Astrocyte (in vitro differentiated cells and primary cell): ENCODE measurements around the gene HACD4. TPM values are rescaled to one million over a fixed set of nuclear protein-coding genes. Genes with fewer than 3 reads are reported as not detected.
A peak's percentile ranks its signal among the peaks of the same experiment; 100 is the strongest.

Experiments used
- DNase-seq: peaks from one replicate; pipeline ENCODE4 v3.0.0-alpha.2; 2010; ENCODE audit warnings: low read depth
- FAIRE-seq: peaks from 2 replicates; lab custom pipeline; 2011; peaks lifted over from hg19 to GRCh38; lab: Jason Lieb, UNC
- H2AFZ ChIP-seq: 2 replicates; pipeline ENCODE4 v1.6.0; 2012; ENCODE audit warnings: low read depth, low read length, inconsistent platforms
- H3K27ac ChIP-seq: 2 replicates; pipeline ENCODE4 v1.5.1; 2011; ENCODE audit warnings: low read depth, low read length, inconsistent platforms
- H3K27me3 ChIP-seq: 2 replicates; pipeline ENCODE4 v1.6.0; 2011; ENCODE audit warnings: low read length, inconsistent platforms; ENCODE audit not compliant: insufficient read depth
- H3K36me3 ChIP-seq: 2 replicates; pipeline ENCODE4 v1.5.1; 2011; ENCODE audit warnings: low read length, inconsistent platforms; ENCODE audit not compliant: insufficient read depth
- H3K4me1 ChIP-seq: 2 replicates; pipeline ENCODE4 v1.5.1; 2011; ENCODE audit warnings: low read length, inconsistent platforms; ENCODE audit not compliant: insufficient read depth
- H3K4me2 ChIP-seq: 2 replicates; pipeline ENCODE4 v1.6.0; 2012; ENCODE audit warnings: low read length, inconsistent platforms
- H3K4me3 ChIP-seq: 2 replicates; pipeline ENCODE4 v1.5.1; 2011; ENCODE audit warnings: low read depth, mild to moderate bottlenecking, low read length, inconsistent platforms; ENCODE audit not compliant: insufficient read depth
- H3K79me2 ChIP-seq: 2 replicates; pipeline ENCODE4 v1.6.0; 2012; ENCODE audit warnings: mild to moderate bottlenecking, low read length, inconsistent platforms; ENCODE audit not compliant: insufficient read depth
- H3K9ac ChIP-seq: 2 replicates; pipeline ENCODE4 v1.6.0; 2012; ENCODE audit warnings: mild to moderate bottlenecking, low read length, inconsistent platforms
- H3K9me3 ChIP-seq: 2 replicates; pipeline ENCODE4 v1.5.1; 2012; ENCODE audit warnings: low read depth, mild to moderate bottlenecking, low read length, inconsistent platforms; ENCODE audit not compliant: insufficient read depth
- H4K20me1 ChIP-seq: 2 replicates; pipeline ENCODE4 v1.6.0; 2012; ENCODE audit warnings: low read length, inconsistent platforms; ENCODE audit not compliant: insufficient read depth
- H3K27ac Mint-ChIP-seq: one replicate; pipeline ENCODE4 v1.8.0; 2021; ENCODE audit warnings: mild to moderate bottlenecking, mixed read lengths; ENCODE audit not compliant: unreplicated experiment
- H3K27me3 Mint-ChIP-seq: one replicate; pipeline ENCODE4 v1.8.0; 2021; ENCODE audit warnings: low read depth, mixed read lengths; ENCODE audit not compliant: unreplicated experiment
- H3K36me3 Mint-ChIP-seq: one replicate; pipeline ENCODE4 v1.8.0; 2021; ENCODE audit warnings: low read depth, mixed read lengths; ENCODE audit not compliant: unreplicated experiment
- H3K4me1 Mint-ChIP-seq: one replicate; pipeline ENCODE4 v1.8.0; 2021; ENCODE audit warnings: low read depth, mixed read lengths; ENCODE audit not compliant: unreplicated experiment
- H3K4me3 Mint-ChIP-seq: one replicate; pipeline ENCODE4 v1.8.0; 2021; ENCODE audit warnings: mild to moderate bottlenecking, moderate library complexity, mixed read lengths; ENCODE audit not compliant: unreplicated experiment
- H3K9me3 Mint-ChIP-seq: one replicate; pipeline ENCODE4 v1.8.0; 2021; ENCODE audit warnings: mild to moderate bottlenecking, mixed read lengths; ENCODE audit not compliant: unreplicated experiment
- EZH2 ChIP-seq: IDR thresholded peaks from 2 replicates; pipeline ENCODE4 v1.6.1; 2012; ENCODE audit warnings: mild to moderate bottlenecking, low read length, inconsistent platforms; ENCODE audit not compliant: insufficient read depth
- total RNA-seq: library from RNA; stranded (reverse); gene quantifications from 2 replicates; pipeline ENCODE4 v1.2.1, GENCODE V29; 2021
- TF ChIP-seq, protein P1 (sequence below): IDR thresholded peaks from 2 replicates; pipeline ENCODE4 v1.5.1; 2011; ENCODE audit warnings: low read depth, mild to moderate bottlenecking, inconsistent platforms, low read length, moderate library complexity; ENCODE audit not compliant: insufficient read depth

Gene HACD4
- total RNA-seq, 1 donor from 2014 or later = 2.1 TPM

DNA sequence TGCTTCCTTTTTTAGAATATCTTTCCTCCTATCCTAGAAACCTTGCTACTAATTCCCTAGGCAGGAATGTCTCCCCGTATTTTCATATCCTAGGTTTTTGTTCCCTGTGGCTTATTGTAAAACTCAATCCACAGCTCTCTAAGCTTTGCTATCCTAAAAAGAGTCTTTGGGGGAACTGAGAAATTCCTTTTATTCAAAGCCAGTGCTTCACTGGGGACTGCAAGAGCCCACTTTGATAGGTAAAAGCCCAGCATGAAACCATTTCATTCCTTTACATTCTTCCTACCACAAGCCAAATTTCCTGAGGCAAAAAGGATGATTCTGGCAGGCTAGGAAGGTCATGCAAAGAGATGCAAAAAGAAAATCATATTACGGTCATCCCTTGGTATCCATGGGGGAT, 5.8 kb upstream of the HACD4 start:
- Histone ChIP-seq H3K4me1 (no peaks in the 10 kb centered on the region), H4K20me1 (no peaks in the 10 kb centered on the region), H3K36me3 (no peaks in the 10 kb centered on the region), H3K9me3 (no peaks in the 10 kb centered on the region), H2AFZ (no peak overlapping the region), H3K4me3 (no peak overlapping the region), H3K27me3 (no peaks in the 10 kb centered on the region), H3K27ac (no peak overlapping the region), H3K9ac (no peak overlapping the region), H3K4me2 (no peak overlapping the region), H3K79me2 (no peaks in the 10 kb centered on the region)
- FAIRE-seq (no peak), DNase-seq (no peak)
- no peak overlapping the region for H3K27ac Mint-ChIP-seq
- H3K36me3 Mint-ChIP-seq = no peaks in the 10 kb centered on the region
- no peaks in the 10 kb centered on the region for H3K9me3 Mint-ChIP-seq
- no peak overlapping the region for H3K4me3 Mint-ChIP-seq
- TF ChIP-seq, protein P1, sequence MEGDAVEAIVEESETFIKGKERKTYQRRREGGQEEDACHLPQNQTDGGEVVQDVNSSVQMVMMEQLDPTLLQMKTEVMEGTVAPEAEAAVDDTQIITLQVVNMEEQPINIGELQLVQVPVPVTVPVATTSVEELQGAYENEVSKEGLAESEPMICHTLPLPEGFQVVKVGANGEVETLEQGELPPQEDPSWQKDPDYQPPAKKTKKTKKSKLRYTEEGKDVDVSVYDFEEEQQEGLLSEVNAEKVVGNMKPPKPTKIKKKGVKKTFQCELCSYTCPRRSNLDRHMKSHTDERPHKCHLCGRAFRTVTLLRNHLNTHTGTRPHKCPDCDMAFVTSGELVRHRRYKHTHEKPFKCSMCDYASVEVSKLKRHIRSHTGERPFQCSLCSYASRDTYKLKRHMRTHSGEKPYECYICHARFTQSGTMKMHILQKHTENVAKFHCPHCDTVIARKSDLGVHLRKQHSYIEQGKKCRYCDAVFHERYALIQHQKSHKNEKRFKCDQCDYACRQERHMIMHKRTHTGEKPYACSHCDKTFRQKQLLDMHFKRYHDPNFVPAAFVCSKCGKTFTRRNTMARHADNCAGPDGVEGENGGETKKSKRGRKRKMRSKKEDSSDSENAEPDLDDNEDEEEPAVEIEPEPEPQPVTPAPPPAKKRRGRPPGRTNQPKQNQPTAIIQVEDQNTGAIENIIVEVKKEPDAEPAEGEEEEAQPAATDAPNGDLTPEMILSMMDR = no peak
- TF ChIP-seq EZH2 = no peak
- H3K27me3 Mint-ChIP-seq = peaks cover 3% of the 10 kb centered on the region
- no peaks in the 10 kb centered on the region for H3K4me1 Mint-ChIP-seq

DNA sequence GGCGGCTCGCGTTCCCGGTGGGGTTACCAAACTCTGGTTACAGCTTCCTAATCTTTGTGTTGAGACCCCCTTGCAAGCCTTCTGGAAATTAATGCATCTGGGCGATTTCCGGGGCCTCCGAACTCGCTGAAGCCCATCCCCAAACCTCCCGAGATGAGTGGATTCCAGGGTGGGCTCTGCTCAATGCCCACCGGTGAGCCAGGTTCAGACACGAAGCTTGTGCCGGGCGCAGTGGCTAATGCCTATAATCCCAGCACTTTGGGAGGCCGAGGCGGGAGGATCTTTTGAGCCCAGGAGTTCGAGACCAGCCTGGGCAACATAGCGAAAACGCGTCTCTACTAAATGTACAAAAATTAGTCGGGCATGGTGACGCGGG, 356 bp upstream of the HACD4 start:
- Mint-ChIP-seq H3K27ac (no peak overlapping the region), H3K4me1 (peaks cover 10% of the 10 kb centered on the region), H3K27me3 (peaks cover 3% of the 10 kb centered on the region), H3K4me3 (peak overlapping the region; percentile 67), H3K36me3 (no peaks in the 10 kb centered on the region), H3K9me3 (no peaks in the 10 kb centered on the region)
- H3K9ac ChIP-seq = peak overlapping the region; percentile 39
- no peaks in the 10 kb centered on the region for H3K9me3 ChIP-seq
- peaks cover 17% of the 10 kb centered on the region for H3K4me1 ChIP-seq
- FAIRE-seq = no peak
- no peak overlapping the region for H3K27ac ChIP-seq
- no peak for DNase-seq
- TF ChIP-seq EZH2 = no peak
- TF ChIP-seq, protein P1 = no peak
- H3K4me2 ChIP-seq = peak overlapping the region; percentile 81
- H3K4me3 ChIP-seq = peak overlapping the region; percentile 49
- H3K27me3 ChIP-seq = no peaks in the 10 kb centered on the region
- H3K36me3 ChIP-seq = no peaks in the 10 kb centered on the region
- no peaks in the 10 kb centered on the region for H3K79me2 ChIP-seq
- no peaks in the 10 kb centered on the region for H4K20me1 ChIP-seq
- H2AFZ ChIP-seq = peak overlapping the region; percentile 90

DNA sequence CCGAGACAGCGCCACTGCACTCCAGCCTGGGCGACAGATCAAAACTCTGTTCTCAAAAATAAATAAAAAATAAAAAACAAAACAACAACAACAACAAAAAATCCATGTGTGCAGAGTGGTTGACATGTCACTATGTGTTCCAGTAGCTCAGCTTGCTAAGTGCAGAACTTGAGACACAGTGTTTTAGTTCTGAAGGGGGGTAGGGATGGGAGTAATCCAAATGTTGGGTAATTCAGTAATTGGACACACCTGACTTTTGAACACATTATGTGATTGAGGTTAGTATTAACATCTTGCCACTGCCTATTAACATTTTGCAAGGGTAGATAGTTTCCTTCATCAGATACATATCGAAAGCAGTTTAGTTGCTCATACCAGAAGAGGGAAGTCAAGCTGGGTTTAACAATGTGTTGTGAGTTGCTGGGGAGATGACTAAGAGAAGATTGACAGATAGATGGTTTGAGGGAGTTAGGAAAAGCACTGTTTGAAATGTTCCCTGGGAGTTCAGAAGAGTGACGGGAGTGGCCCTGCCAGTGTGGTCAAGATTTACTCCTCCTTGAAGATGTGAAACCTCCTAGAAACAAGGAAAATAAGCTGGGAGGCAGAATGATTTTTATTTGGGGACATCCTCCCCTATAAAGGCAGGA, 928 bp downstream of the HACD4 start:
- Histone ChIP-seq H3K27me3 (no peaks in the 10 kb centered on the region), H3K79me2 (no peaks in the 10 kb centered on the region), H2AFZ (peak overlapping the region; percentile 90), H3K4me1 (peaks cover 17% of the 10 kb centered on the region), H3K9ac (peak overlapping the region; percentile 39), H4K20me1 (no peaks in the 10 kb centered on the region), H3K4me3 (peak overlapping the region; percentile 49), H3K4me2 (peak overlapping the region; percentile 81), H3K9me3 (no peaks in the 10 kb centered on the region), H3K27ac (no peak overlapping the region), H3K36me3 (no peaks in the 10 kb centered on the region)
- Mint-ChIP-seq H3K27me3 (no peaks in the 10 kb centered on the region), H3K9me3 (no peaks in the 10 kb centered on the region), H3K27ac (no peak overlapping the region), H3K36me3 (no peaks in the 10 kb centered on the region), H3K4me3 (no peak overlapping the region), H3K4me1 (peaks cover 11% of the 10 kb centered on the region)
- TF ChIP-seq EZH2 = no peak
- TF ChIP-seq, protein P1 = no peak
- FAIRE-seq (peak; percentile 58), DNase-seq (peak; percentile 27)
